Neural cell (in vitro differentiated cells): Measurements from ENCODE around the gene UPK1B. TPM values are rescaled to one million over a fixed set of nuclear protein-coding genes. Genes with fewer than 3 reads are reported as not detected.

Experiments used
- H2AFZ ChIP-seq: fragments of 200-600, 300-800 bp; sonication (generic), shearing (Covaris generic); 2 replicates; pipeline ENCODE4 v1.6.0; 2014; ENCODE audit warnings: low read depth, mild to moderate bottlenecking, antibody characterized with exemption, low read length, moderate library complexity
- H3F3A ChIP-seq: fragments of 200-600 bp; shearing (Covaris generic); 2 replicates; pipeline ENCODE4 v1.6.1; 2016; ENCODE audit warnings: mild to moderate bottlenecking, moderate library complexity, mixed read lengths, antibody characterized with exemption, low read length; ENCODE audit not compliant: insufficient read depth, poor library complexity, severe bottlenecking
- H3K27ac ChIP-seq: fragments of 200-600, 300-800 bp; sonication (generic), shearing (Covaris generic); 2 replicates; pipeline ENCODE4 v1.5.1; 2014; ENCODE audit warnings: mild to moderate bottlenecking, low read length, moderate library complexity
- H3K27me3 ChIP-seq: fragments of 300-800, 200-600 bp; sonication (generic), shearing (Covaris generic); 2 replicates; pipeline ENCODE4 v1.6.0; 2014; ENCODE audit warnings: mild to moderate bottlenecking, low read depth, low read length, moderate library complexity; ENCODE audit not compliant: insufficient read depth
- H3K36me3 ChIP-seq: fragments of 300-800, 200-600 bp; sonication (generic), shearing (Covaris generic); 2 replicates; pipeline ENCODE4 v1.5.1; 2014; ENCODE audit warnings: mild to moderate bottlenecking, antibody characterized with exemption, low read length, moderate library complexity; ENCODE audit not compliant: insufficient read depth
- H3K4me2 ChIP-seq: fragments of 300-800, 200-600 bp; sonication (generic), shearing (Covaris generic); 2 replicates; pipeline ENCODE4 v1.6.0; 2014; ENCODE audit warnings: mild to moderate bottlenecking, low read length
- H3K4me3 ChIP-seq: fragments of 300-800, 200-600 bp; sonication (generic), shearing (Covaris generic); 2 replicates; pipeline ENCODE4 v1.5.1; 2014; ENCODE audit warnings: mild to moderate bottlenecking, low read length, moderate library complexity
- H3K79me2 ChIP-seq: fragments of 200-600 bp; shearing (Covaris generic); replicated peaks from 2 replicates; pipeline ENCODE4 v1.6.0; 2014; ENCODE audit warnings: mild to moderate bottlenecking, low read length, moderate library complexity; ENCODE audit not compliant: insufficient read depth
- H3K9ac ChIP-seq: fragments of 300-800, 200-600 bp; sonication (generic), shearing (Covaris generic); 2 replicates; pipeline ENCODE4 v1.6.1; 2016; ENCODE audit warnings: mild to moderate bottlenecking, low read length, mixed read lengths
- H3K9me2 ChIP-seq: fragments of 200-600 bp; shearing (Covaris generic); 2 replicates; pipeline ENCODE4 v1.6.1; 2016; ENCODE audit warnings: mild to moderate bottlenecking, low read length, mixed read lengths; ENCODE audit not compliant: insufficient read depth
- H3K9me3 ChIP-seq: fragments of 200-600, 300-800 bp; sonication (generic), shearing (Covaris generic); 2 replicates; pipeline ENCODE4 v1.6.1; 2016; ENCODE audit warnings: mild to moderate bottlenecking, mixed run types, low read length, moderate library complexity, mixed read lengths
- H4K20me1 ChIP-seq: fragments of 200-600 bp; shearing (Covaris generic); 2 replicates; pipeline ENCODE4 v1.6.1; 2016; ENCODE audit warnings: mild to moderate bottlenecking, mixed run types; ENCODE audit not compliant: insufficient read depth
- CTCF ChIP-seq: fragments of 450-650 bp; IDR thresholded peaks from 2 replicates; pipeline ENCODE4 v1.5.1; 2014; ENCODE audit warnings: antibody characterized with exemption, mild to moderate bottlenecking, moderate library complexity; ENCODE audit not compliant: poor library complexity, severe bottlenecking
- EP300 ChIP-seq: fragments of 450-650 bp; conservative IDR thresholded peaks from 2 replicates; pipeline ENCODE4 v1.6.1; 2014; ENCODE audit warnings: antibody characterized with exemption, mild to moderate bottlenecking, moderate library complexity; ENCODE audit not compliant: poor library complexity, severe bottlenecking
- EZH2 ChIP-seq: fragments of 200-600, 300-800 bp; shearing (Covaris generic), sonication (generic); IDR thresholded peaks from 2 replicates; pipeline ENCODE4 v1.6.1; 2014; ENCODE audit warnings: antibody characterized with exemption, low read length, borderline replicate concordance, mild to moderate bottlenecking; ENCODE audit not compliant: insufficient read depth, poor library complexity, severe bottlenecking
- MXI1 ChIP-seq: fragments of 450-650 bp; conservative IDR thresholded peaks from 2 replicates; pipeline ENCODE4 v1.6.1; 2014; ENCODE audit warnings: antibody characterized with exemption, mild to moderate bottlenecking; ENCODE audit not compliant: poor library complexity, severe bottlenecking
- POLR2AphosphoS5 ChIP-seq: IDR thresholded peaks from 2 replicates; pipeline ENCODE4 v1.6.1; 2012
- RAD21 ChIP-seq: fragments of 450-650 bp; conservative IDR thresholded peaks from 2 replicates; pipeline ENCODE4 v1.6.1; 2014; ENCODE audit warnings: antibody characterized with exemption, mild to moderate bottlenecking, moderate library complexity
- SMC3 ChIP-seq: fragments of 450-650 bp; conservative IDR thresholded peaks from 2 replicates; pipeline ENCODE4 v1.6.1; 2014; ENCODE audit warnings: antibody characterized with exemption, mild to moderate bottlenecking, moderate library complexity; ENCODE audit not compliant: poor library complexity
- TAF1 ChIP-seq: IDR thresholded peaks from 2 replicates; pipeline ENCODE4 v1.6.1; 2012; ENCODE audit warnings: low read depth
- polyA plus RNA-seq: library from polyadenylated mRNA; depleted of rRNA; stranded (reverse); fragments of >200 nt; gene quantifications from 2 replicates; pipeline ENCODE4 v1.2.3, GENCODE V29; 2014
- TF ChIP-seq, protein P1 (sequence below): IDR thresholded peaks from 2 replicates; pipeline ENCODE4 v1.6.1; 2012; ENCODE audit warnings: borderline replicate concordance

UPK1B gene
- polyA plus RNA-seq, 1 donor from 2014 or later = not detected

DNA sequence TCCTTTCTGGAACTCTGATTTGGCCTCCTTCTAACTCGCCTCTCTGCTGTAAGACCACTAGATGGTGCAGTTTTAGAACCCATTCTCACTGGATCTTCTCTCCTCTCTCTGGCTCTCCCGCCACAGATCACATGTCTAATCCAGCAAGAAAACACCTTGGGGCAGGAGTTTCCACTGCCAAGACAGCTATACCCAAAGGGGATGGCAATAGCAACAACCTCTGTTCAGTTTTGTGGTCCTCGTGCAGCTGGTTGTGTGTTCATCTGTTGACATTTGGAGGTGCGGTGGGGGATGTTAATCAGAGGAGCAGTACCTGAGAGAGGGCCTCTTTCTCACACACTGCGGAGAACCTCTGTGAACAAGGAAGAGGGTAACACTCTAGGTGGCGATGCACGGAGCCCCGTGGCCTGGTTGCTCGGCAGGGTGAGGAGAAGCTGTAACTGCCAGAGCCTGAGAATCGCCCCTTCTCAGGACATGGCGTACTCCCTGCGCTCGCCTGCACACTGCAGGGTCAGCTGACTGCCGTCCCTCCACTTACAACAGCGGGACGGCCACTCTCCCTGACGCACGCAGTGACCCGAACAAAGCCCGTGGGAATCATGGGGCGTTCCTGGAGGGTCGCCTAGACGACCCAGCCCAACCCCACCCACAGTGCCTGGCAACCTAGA lies 27.8 kb upstream of the UPK1B start, which contains the start of gene TEX55:
Gene TEX55, plus strand, starts transcription at position 666 of the 668 bp plus-strand sequence. CDS start 25 bp downstream, outside the sequence.
- Histone ChIP-seq H3K36me3 (no peaks in the 10 kb centered on the region), H2AFZ (no peak within 1 kb of the TSS)

DNA sequence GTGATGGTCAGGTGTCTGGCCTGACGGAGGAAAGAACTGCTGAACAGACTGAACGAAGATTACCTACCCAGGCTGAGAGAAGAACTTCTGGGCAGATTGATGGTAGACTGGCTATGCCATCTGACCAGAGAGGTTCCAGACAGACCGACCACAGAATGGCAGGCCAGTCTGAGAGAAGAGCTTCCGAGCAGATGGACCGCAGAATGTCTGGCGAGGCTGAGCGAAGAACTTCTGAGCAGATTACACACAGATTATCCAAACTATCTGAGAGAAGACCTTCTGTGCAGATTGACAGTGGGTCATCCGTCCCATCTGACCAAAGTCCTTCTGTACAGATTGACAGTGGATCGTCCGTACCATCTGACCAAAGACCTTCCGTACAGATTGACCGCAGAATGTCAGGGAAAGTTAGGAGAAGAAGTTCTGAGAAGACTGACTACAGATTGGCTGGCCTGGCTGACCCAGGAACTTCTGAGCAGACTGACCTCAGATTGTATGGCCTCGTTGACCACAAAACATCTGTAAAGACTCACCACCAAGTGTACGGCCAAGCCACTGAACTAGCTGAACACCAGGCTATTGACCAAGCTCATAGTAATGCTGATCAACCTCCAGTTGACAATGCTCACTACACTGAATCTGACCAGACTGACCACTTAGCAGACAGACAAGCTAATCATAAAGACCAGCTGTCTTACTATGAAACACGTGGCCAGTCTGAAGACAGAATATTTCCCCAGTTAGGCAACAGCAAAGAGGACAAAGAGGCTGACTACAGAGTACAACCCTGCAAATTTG lies 26.6 kb upstream of the UPK1B start:
- Histone ChIP-seq H3K9me2 (no peaks in the 10 kb centered on the region), H3K4me3 (no peak overlapping the region), H3K9ac (no peak overlapping the region), H3F3A (no peaks in the 10 kb centered on the region), H2AFZ (no peak overlapping the region), H3K4me2 (no peak overlapping the region), H4K20me1 (no peaks in the 10 kb centered on the region), H3K27ac (no peak overlapping the region), H3K9me3 (no peaks in the 10 kb centered on the region), H3K27me3 (no peaks in the 10 kb centered on the region), H3K36me3 (no peaks in the 10 kb centered on the region), H3K79me2 (no peaks in the 10 kb centered on the region)
- TF ChIP-seq MXI1 = no peak
- no peak for TF ChIP-seq RAD21
- no peak for TF ChIP-seq EZH2
- TF ChIP-seq EP300 = no peak
- TF ChIP-seq, protein P1, sequence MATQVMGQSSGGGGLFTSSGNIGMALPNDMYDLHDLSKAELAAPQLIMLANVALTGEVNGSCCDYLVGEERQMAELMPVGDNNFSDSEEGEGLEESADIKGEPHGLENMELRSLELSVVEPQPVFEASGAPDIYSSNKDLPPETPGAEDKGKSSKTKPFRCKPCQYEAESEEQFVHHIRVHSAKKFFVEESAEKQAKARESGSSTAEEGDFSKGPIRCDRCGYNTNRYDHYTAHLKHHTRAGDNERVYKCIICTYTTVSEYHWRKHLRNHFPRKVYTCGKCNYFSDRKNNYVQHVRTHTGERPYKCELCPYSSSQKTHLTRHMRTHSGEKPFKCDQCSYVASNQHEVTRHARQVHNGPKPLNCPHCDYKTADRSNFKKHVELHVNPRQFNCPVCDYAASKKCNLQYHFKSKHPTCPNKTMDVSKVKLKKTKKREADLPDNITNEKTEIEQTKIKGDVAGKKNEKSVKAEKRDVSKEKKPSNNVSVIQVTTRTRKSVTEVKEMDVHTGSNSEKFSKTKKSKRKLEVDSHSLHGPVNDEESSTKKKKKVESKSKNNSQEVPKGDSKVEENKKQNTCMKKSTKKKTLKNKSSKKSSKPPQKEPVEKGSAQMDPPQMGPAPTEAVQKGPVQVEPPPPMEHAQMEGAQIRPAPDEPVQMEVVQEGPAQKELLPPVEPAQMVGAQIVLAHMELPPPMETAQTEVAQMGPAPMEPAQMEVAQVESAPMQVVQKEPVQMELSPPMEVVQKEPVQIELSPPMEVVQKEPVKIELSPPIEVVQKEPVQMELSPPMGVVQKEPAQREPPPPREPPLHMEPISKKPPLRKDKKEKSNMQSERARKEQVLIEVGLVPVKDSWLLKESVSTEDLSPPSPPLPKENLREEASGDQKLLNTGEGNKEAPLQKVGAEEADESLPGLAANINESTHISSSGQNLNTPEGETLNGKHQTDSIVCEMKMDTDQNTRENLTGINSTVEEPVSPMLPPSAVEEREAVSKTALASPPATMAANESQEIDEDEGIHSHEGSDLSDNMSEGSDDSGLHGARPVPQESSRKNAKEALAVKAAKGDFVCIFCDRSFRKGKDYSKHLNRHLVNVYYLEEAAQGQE = no peak

More for the DNA sequence above, 27.8 kb upstream of the UPK1B start, which contains the start of gene TEX55:
- Histone ChIP-seq H3K79me2 (no peaks in the 10 kb centered on the region), H3K9ac (no peak within 1 kb of the TSS), H4K20me1 (no peaks in the 10 kb centered on the region), H3K27ac (no peak within 1 kb of the TSS), H3F3A (no peaks in the 10 kb centered on the region), H3K27me3 (no peaks in the 10 kb centered on the region), H3K9me3 (no peaks in the 10 kb centered on the region), H3K9me2 (no peaks in the 10 kb centered on the region), H3K4me2 (no peak within 1 kb of the TSS), H3K4me3 (no peak within 1 kb of the TSS)
- TF ChIP-seq SMC3 (peak; percentile 35), EP300 (no peak), MXI1 (no peak), TAF1 (no peak), CTCF (peak; percentile 40), RAD21 (no peak), EZH2 (no peak), POLR2AphosphoS5 (no peak)
- TF ChIP-seq, protein P1 = no peak
